ENCODE data around the gene ZNF408.

DNA sequence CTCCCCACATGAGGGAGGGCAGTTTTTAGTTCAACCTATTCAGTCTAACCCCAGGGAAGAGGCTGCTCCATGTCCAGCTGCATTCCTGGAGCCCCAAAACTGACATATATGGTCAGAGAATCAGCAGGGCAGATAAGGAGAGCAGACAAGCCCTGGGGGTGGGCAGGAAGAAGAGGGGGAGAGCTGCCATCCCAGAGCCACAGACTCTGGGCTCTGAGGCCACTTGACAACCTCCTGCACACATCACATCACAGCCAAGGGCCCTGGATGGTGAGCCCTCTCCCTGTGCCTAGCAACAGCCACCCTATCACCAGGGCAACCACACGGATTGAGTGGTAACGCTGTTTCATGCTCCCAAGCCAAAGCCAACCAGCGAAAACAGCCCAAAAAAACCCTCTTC, 3.5 kb upstream of the ZNF408 start:
- TF ChIP-seq, protein P1, sequence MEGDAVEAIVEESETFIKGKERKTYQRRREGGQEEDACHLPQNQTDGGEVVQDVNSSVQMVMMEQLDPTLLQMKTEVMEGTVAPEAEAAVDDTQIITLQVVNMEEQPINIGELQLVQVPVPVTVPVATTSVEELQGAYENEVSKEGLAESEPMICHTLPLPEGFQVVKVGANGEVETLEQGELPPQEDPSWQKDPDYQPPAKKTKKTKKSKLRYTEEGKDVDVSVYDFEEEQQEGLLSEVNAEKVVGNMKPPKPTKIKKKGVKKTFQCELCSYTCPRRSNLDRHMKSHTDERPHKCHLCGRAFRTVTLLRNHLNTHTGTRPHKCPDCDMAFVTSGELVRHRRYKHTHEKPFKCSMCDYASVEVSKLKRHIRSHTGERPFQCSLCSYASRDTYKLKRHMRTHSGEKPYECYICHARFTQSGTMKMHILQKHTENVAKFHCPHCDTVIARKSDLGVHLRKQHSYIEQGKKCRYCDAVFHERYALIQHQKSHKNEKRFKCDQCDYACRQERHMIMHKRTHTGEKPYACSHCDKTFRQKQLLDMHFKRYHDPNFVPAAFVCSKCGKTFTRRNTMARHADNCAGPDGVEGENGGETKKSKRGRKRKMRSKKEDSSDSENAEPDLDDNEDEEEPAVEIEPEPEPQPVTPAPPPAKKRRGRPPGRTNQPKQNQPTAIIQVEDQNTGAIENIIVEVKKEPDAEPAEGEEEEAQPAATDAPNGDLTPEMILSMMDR (IDR thresholded peaks at IDR 0.05): no peak
- no peak for TF ChIP-seq POLR2AphosphoS5 (IDR thresholded peaks at IDR 0.05; ENCODE audit: low read depth, low read length)
- TF ChIP-seq SIN3A (IDR thresholded peaks at IDR 0.05; ENCODE audit: borderline replicate concordance, insufficient read depth, low read depth, low read length): no peak
- TF ChIP-seq, protein P2, sequence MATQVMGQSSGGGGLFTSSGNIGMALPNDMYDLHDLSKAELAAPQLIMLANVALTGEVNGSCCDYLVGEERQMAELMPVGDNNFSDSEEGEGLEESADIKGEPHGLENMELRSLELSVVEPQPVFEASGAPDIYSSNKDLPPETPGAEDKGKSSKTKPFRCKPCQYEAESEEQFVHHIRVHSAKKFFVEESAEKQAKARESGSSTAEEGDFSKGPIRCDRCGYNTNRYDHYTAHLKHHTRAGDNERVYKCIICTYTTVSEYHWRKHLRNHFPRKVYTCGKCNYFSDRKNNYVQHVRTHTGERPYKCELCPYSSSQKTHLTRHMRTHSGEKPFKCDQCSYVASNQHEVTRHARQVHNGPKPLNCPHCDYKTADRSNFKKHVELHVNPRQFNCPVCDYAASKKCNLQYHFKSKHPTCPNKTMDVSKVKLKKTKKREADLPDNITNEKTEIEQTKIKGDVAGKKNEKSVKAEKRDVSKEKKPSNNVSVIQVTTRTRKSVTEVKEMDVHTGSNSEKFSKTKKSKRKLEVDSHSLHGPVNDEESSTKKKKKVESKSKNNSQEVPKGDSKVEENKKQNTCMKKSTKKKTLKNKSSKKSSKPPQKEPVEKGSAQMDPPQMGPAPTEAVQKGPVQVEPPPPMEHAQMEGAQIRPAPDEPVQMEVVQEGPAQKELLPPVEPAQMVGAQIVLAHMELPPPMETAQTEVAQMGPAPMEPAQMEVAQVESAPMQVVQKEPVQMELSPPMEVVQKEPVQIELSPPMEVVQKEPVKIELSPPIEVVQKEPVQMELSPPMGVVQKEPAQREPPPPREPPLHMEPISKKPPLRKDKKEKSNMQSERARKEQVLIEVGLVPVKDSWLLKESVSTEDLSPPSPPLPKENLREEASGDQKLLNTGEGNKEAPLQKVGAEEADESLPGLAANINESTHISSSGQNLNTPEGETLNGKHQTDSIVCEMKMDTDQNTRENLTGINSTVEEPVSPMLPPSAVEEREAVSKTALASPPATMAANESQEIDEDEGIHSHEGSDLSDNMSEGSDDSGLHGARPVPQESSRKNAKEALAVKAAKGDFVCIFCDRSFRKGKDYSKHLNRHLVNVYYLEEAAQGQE (IDR thresholded peaks at IDR 0.05; ENCODE audit: insufficient read depth in 1 of 2, low read depth in 2 of 2, low read length in 1 of 2): no peak
- no peak for TF ChIP-seq TCF7L2 (IDR thresholded peaks at IDR 0.05; ENCODE audit: low read depth, low read length)

Measured in Panc1 (cell line).